HepG2 (cell line): Measurements from ENCODE around the gene JKAMP.

Source experiments
- CHD4 ChIP-seq: fragments of 200-600 bp; sonication (generic); IDR thresholded peaks from 2 replicates; pipeline ENCODE4 v1.7.0; 2017; ENCODE audit warnings: mild to moderate bottlenecking, low read length, borderline replicate concordance
- EEA1 ChIP-seq: sonication (generic); formaldehyde crosslinking; IDR thresholded peaks from 2 replicates; pipeline ENCODE4 v1.5.1; 2020; ENCODE audit warnings: mild to moderate bottlenecking, missing genetic modification reagents, borderline replicate concordance
- FOXA1 ChIP-seq, 2 experiments: fragments of 450-650 bp in 1 of 2; sonication (generic) in 1 of 2; formaldehyde crosslinking in 1 of 2; IDR thresholded peaks; 2 replicates each; pipeline versions ENCODE4 v1.4.0 to v1.6.1; 2016 to 2020; ENCODE audit warnings: missing genetic modification reagents in 1 of 2
- HCFC1 ChIP-seq: fragments of 150-350 bp; IDR thresholded peaks from 2 replicates; pipeline ENCODE4 v1.6.1; 2014; ENCODE audit warnings: low read depth, low read length
- MTA3 ChIP-seq: sonication (generic); formaldehyde crosslinking; IDR thresholded peaks from 2 replicates; pipeline ENCODE4 v1.4.0; 2020; ENCODE audit warnings: missing genetic modification reagents
- NFIC ChIP-seq: IDR thresholded peaks from 2 replicates; pipeline ENCODE4 v1.6.1; 2012; ENCODE audit warnings: mild to moderate bottlenecking, low read length, inconsistent platforms
- PHF21A ChIP-seq: sonication (generic); formaldehyde crosslinking; IDR thresholded peaks from 2 replicates; pipeline ENCODE4 v1.5.0; 2020; ENCODE audit warnings: mild to moderate bottlenecking, missing genetic modification reagents
- RAD21 ChIP-seq: fragments of 450-650 bp; formaldehyde crosslinking; IDR thresholded peaks from 2 replicates; pipeline ENCODE4 v1.5.0; 2020; ENCODE audit warnings: mild to moderate bottlenecking
- RXRA ChIP-seq: sonication (generic); formaldehyde crosslinking; IDR thresholded peaks from 2 replicates; pipeline ENCODE4 v1.5.1; 2020; ENCODE audit warnings: missing genetic modification reagents
- TAF1 ChIP-seq: sonication (generic); formaldehyde crosslinking; IDR thresholded peaks from 2 replicates; pipeline ENCODE4 v1.4.0; 2020; ENCODE audit warnings: missing genetic modification reagents
- ZNF235 ChIP-seq: sonication (generic); formaldehyde crosslinking; IDR thresholded peaks from 2 replicates; pipeline ENCODE4 v1.8.1; 2023; ENCODE audit warnings: mild to moderate bottlenecking, missing genetic modification reagents, borderline replicate concordance
- TF ChIP-seq, protein P1 (sequence below): sonication (generic); formaldehyde crosslinking; IDR thresholded peaks from 2 replicates; pipeline ENCODE4 v1.5.0; 2020; ENCODE audit warnings: mild to moderate bottlenecking, missing genetic modification reagents, moderate library complexity
- TF ChIP-seq, protein P2 (sequence below): sonication (generic); formaldehyde crosslinking; IDR thresholded peaks from 2 replicates; pipeline ENCODE4 v1.5.0; 2020; ENCODE audit warnings: missing genetic modification reagents
- TF ChIP-seq, protein P3 (sequence below): sonication (generic); formaldehyde crosslinking; IDR thresholded peaks from 2 replicates; pipeline ENCODE4 v1.4.0; 2020; ENCODE audit warnings: missing genetic modification reagents

DNA sequence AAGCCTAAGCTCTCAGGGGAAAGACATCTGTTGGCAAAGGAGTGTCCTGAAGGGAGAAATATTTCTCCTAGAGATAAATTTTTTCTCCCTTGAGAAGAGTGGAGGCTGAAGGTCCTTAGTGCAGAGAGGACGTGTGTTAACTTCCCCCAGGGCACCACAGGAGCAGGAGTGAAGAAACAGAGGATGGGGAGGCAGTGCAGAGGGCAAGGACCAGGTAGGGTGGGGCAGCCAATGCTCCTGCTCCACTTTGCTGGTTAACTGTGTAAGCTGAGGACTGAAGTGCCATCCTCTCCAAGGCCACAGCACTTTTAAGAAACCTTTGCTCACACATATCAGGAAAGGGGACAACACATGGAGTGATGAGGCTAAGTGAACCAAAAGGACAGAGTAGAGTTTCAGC, 4.2 kb upstream of the JKAMP start:
- TF ChIP-seq, protein P1, sequence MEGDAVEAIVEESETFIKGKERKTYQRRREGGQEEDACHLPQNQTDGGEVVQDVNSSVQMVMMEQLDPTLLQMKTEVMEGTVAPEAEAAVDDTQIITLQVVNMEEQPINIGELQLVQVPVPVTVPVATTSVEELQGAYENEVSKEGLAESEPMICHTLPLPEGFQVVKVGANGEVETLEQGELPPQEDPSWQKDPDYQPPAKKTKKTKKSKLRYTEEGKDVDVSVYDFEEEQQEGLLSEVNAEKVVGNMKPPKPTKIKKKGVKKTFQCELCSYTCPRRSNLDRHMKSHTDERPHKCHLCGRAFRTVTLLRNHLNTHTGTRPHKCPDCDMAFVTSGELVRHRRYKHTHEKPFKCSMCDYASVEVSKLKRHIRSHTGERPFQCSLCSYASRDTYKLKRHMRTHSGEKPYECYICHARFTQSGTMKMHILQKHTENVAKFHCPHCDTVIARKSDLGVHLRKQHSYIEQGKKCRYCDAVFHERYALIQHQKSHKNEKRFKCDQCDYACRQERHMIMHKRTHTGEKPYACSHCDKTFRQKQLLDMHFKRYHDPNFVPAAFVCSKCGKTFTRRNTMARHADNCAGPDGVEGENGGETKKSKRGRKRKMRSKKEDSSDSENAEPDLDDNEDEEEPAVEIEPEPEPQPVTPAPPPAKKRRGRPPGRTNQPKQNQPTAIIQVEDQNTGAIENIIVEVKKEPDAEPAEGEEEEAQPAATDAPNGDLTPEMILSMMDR (CRISPR knock-in tag): no peak
- no peak for TF ChIP-seq RXRA (CRISPR knock-in tag)
- no peak for TF ChIP-seq RAD21 (CRISPR knock-in tag)
- TF ChIP-seq HCFC1: no peak
- no peak for TF ChIP-seq FOXA1 (IDR thresholded peaks at IDR 0.05)
- no peak for TF ChIP-seq FOXA1 (CRISPR knock-in tag; IDR thresholded peaks at IDR 0.05)
- no peak for TF ChIP-seq EEA1
- TF ChIP-seq PHF21A (CRISPR knock-in tag): no peak
- TF ChIP-seq TAF1 (CRISPR knock-in tag): no peak
- TF ChIP-seq CHD4: no peak
- no peak for TF ChIP-seq MTA3 (CRISPR knock-in tag)
- TF ChIP-seq, protein P2, sequence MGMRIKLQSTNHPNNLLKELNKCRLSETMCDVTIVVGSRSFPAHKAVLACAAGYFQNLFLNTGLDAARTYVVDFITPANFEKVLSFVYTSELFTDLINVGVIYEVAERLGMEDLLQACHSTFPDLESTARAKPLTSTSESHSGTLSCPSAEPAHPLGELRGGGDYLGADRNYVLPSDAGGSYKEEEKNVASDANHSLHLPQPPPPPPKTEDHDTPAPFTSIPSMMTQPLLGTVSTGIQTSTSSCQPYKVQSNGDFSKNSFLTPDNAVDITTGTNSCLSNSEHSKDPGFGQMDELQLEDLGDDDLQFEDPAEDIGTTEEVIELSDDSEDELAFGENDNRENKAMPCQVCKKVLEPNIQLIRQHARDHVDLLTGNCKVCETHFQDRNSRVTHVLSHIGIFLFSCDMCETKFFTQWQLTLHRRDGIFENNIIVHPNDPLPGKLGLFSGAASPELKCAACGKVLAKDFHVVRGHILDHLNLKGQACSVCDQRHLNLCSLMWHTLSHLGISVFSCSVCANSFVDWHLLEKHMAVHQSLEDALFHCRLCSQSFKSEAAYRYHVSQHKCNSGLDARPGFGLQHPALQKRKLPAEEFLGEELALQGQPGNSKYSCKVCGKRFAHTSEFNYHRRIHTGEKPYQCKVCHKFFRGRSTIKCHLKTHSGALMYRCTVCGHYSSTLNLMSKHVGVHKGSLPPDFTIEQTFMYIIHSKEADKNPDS: no peak
- TF ChIP-seq, protein P3, sequence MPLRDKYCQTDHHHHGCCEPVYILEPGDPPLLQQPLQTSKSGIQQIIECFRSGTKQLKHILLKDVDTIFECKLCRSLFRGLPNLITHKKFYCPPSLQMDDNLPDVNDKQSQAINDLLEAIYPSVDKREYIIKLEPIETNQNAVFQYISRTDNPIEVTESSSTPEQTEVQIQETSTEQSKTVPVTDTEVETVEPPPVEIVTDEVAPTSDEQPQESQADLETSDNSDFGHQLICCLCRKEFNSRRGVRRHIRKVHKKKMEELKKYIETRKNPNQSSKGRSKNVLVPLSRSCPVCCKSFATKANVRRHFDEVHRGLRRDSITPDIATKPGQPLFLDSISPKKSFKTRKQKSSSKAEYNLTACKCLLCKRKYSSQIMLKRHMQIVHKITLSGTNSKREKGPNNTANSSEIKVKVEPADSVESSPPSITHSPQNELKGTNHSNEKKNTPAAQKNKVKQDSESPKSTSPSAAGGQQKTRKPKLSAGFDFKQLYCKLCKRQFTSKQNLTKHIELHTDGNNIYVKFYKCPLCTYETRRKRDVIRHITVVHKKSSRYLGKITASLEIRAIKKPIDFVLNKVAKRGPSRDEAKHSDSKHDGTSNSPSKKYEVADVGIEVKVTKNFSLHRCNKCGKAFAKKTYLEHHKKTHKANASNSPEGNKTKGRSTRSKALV (CRISPR knock-in tag): no peak
- no peak for TF ChIP-seq NFIC
- TF ChIP-seq ZNF235 (CRISPR knock-in tag): no peak
